Measurements from ENCODE around the gene NPC2. TPM values are rescaled to one million over a fixed set of nuclear protein-coding genes. Genes with fewer than 3 reads are reported as not detected.

Gene NPC2
- total and polyA plus RNA-seq, 7 donors = 28.2 to 42.5 (median 31.6) TPM

DNA sequence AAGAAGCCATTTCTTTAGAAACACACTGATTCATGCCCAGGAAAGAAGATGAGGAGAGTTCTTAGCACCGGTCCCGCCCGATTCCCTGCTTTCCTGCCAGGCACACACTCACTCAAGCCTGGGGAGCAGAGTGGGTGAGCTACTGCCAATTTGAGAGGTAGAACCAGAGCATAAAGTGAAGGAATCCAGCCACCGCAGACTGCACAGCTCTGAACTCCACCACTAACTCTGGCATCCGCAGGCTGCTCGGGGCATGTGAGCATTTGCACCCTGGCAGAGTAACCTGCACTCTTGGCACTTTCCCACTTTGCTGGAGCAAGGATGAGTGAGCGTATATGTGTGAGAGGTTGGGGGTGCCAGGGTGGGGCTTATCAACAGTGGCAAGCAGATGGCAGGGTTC, 63.1 kb downstream of the NPC2 start:
- DNase-seq = no peak
- Histone ChIP-seq H3K27ac (no peak overlapping the region), H3K4me1 (no peaks in the 10 kb centered on the region), H3K36me3 (ENCODE audit: insufficient read depth in 1 of 2, low read depth in 1 of 2) (no peaks in the 10 kb centered on the region), H3K27me3 (ENCODE audit: insufficient read depth in 3 of 3, low read length in 2 of 3) (peaks cover 0 to 18% (median 3%) of the 10 kb centered on the region in 3 donors), H3K4me3 (no peak overlapping the region), H3K9me3 (no peaks in the 10 kb centered on the region)
- ATAC-seq = no peak
- TF ChIP-seq, protein P1, sequence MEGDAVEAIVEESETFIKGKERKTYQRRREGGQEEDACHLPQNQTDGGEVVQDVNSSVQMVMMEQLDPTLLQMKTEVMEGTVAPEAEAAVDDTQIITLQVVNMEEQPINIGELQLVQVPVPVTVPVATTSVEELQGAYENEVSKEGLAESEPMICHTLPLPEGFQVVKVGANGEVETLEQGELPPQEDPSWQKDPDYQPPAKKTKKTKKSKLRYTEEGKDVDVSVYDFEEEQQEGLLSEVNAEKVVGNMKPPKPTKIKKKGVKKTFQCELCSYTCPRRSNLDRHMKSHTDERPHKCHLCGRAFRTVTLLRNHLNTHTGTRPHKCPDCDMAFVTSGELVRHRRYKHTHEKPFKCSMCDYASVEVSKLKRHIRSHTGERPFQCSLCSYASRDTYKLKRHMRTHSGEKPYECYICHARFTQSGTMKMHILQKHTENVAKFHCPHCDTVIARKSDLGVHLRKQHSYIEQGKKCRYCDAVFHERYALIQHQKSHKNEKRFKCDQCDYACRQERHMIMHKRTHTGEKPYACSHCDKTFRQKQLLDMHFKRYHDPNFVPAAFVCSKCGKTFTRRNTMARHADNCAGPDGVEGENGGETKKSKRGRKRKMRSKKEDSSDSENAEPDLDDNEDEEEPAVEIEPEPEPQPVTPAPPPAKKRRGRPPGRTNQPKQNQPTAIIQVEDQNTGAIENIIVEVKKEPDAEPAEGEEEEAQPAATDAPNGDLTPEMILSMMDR (IDR thresholded peaks at IDR 0.05) = no peak
- 81 to 85% (median 82%) methylated on average over 7 of the region's 7 CpGs for WGBS, 3 donors
- intact Hi-C loops (cut with DNase I) = no loop called here

Other genes with a start within 250 kb of the NPC2 start
- gene ABCD4, start 190.4 kb downstream of the NPC2 start, total RNA-seq = 10 to 100 TPM; 11.6 to 26.2 (median 15.4) TPM
- gene ABCD4, start 190.4 kb downstream of the NPC2 start, polyA plus RNA-seq = 10 to 100 TPM; 11.4 to 17.4 (median 15.3) TPM
- not detected for gene VRTN, start 144.8 kb downstream of the NPC2 start, total RNA-seq
- gene VRTN, start 144.8 kb downstream of the NPC2 start, polyA plus RNA-seq = not detected
- gene SYNDIG1L, start 67.1 kb downstream of the NPC2 start, total RNA-seq = not detected
- gene SYNDIG1L, start 67.1 kb downstream of the NPC2 start, polyA plus RNA-seq = not detected
- 10 to 100 TPM; 24.5 to 38.8 (median 26.0) TPM for gene ISCA2, start 460 bp upstream of the NPC2 start, total RNA-seq
- gene ISCA2, start 460 bp upstream of the NPC2 start, polyA plus RNA-seq = 10 to 100 TPM; 19.9 to 26.9 (median 24.5) TPM
- gene LTBP2, start 118.9 kb upstream of the NPC2 start, total RNA-seq = 10 to 100 TPM; 11.8 to 51.4 (median 24.2) TPM
- gene LTBP2, start 118.9 kb upstream of the NPC2 start, polyA plus RNA-seq = 1 to 10 TPM; 2.4 to 6.1 (median 3.2) TPM
- 10 to 100 TPM; 15.0 to 24.6 (median 18.7) TPM for gene AREL1, start 219.8 kb upstream of the NPC2 start, total RNA-seq
- gene AREL1, start 219.8 kb upstream of the NPC2 start, polyA plus RNA-seq = 10 to 100 TPM in 2 of 3 donors, 1 to 10 TPM in 1; 8.5 to 21.5 (median 13.1) TPM
- gene FCF1, start 219.8 kb upstream of the NPC2 start, total RNA-seq = 10 to 100 TPM; 22.9 to 33.5 (median 29.1) TPM
- 10 to 100 TPM; 11.0 to 57.4 (median 33.3) TPM for gene FCF1, start 219.8 kb upstream of the NPC2 start, polyA plus RNA-seq

All from psoas muscle (tissue), 8 donors.